K562 (cell line): ENCODE data around the gene FNDC1. TPM values are rescaled to one million over a fixed set of nuclear protein-coding genes. Genes with fewer than 3 reads are reported as not detected.

Source experiments
- ATF4 ChIP-seq: fragments of 450-650 bp; formaldehyde crosslinking; IDR thresholded peaks from 2 replicates; pipeline ENCODE4 v1.4.0; 2022; ENCODE audit warnings: mild to moderate bottlenecking, moderate library complexity
- BCL6 ChIP-seq: fragments of 250-450 bp; sonication (Bioruptor Pico); IDR thresholded peaks from 2 replicates; pipeline ENCODE4 v1.4.0; 2020
- BCOR ChIP-seq: fragments of 450-650 bp; IDR thresholded peaks from 2 replicates; pipeline ENCODE4 v1.6.1; 2016
- BMI1 ChIP-seq: fragments of 150-350 bp; IDR thresholded peaks from 2 replicates; pipeline ENCODE4 v1.6.1; 2014; ENCODE audit warnings: low read length
- CEBPG ChIP-seq, 3 experiments: fragments of 200-800 bp in 1 of 3; sonication (Bioruptor generic) in 1 of 3; sonication (generic) in 1 of 3; formaldehyde crosslinking in 1 of 3; IDR thresholded peaks in 2 of 3; conservative IDR thresholded peaks in 1 of 3; 2 replicates each; pipeline versions ENCODE4 v1.6.1 to v1.8.0; 2016 to 2022; ENCODE audit warnings: missing compliant biosample characterization in 2 of 3, missing genetic modification characterization in 2 of 3, mild to moderate bottlenecking in 1 of 3, missing genetic modification reagents in 1 of 3
- ESRRA ChIP-seq: fragments of 450-650 bp; IDR thresholded peaks from 2 replicates; pipeline ENCODE4 v1.6.1; 2014; ENCODE audit warnings: low read depth, mild to moderate bottlenecking, moderate library complexity, borderline replicate concordance
- GATAD2A ChIP-seq: fragments of 450-650 bp; IDR thresholded peaks from 2 replicates; pipeline ENCODE4 v1.6.1; 2017
- JUNB ChIP-seq: fragments of 450-650 bp; formaldehyde crosslinking; conservative IDR thresholded peaks from 2 replicates; pipeline ENCODE4 v1.4.0; 2020; ENCODE audit warnings: mild to moderate bottlenecking
- PREB ChIP-seq: sonication (generic); formaldehyde crosslinking; IDR thresholded peaks from 2 replicates; pipeline ENCODE4 v1.8.1; 2023; ENCODE audit warnings: mild to moderate bottlenecking, missing genetic modification reagents
- TOE1 ChIP-seq, 2 experiments: fragments of 450-650 bp in 1 of 2; sonication (generic) in 1 of 2; formaldehyde crosslinking in 1 of 2; IDR thresholded peaks; 2 replicates each; pipeline versions ENCODE4 v1.7.1 to v1.8.0; 2016 to 2022; ENCODE audit warnings: borderline replicate concordance in 2 of 2, mild to moderate bottlenecking in 2 of 2, antibody characterized with exemption in 1 of 2, inconsistent platforms in 1 of 2, low read depth in 1 of 2, missing genetic modification reagents in 1 of 2, moderate library complexity in 1 of 2
- ZNF707 ChIP-seq: fragments of 250-450 bp; sonication (Bioruptor Pico); conservative IDR thresholded peaks from 2 replicates; pipeline ENCODE4 v1.8.0; 2022; ENCODE audit warnings: inconsistent platforms, mild to moderate bottlenecking, moderate library complexity
- polyA plus RNA-seq, 8 experiments: library from polyadenylated mRNA; depleted of rRNA in 4 of 8; stranded (reverse) in 5 of 8; unstranded in 3 of 8; fragments of >200 nt; fragmentation: Nextera tagmentation in 2 of 8; fragmentation: Illumina TruSeq in 1 of 8; extraction: Ambion mirVana in 2 of 8; extraction: Trizol in 1 of 8; gene quantifications; 2 replicates each; pipeline versions ENCODE4 v1.2.1 to v1.2.3, GENCODE V29; 2011 to 2014; ENCODE audit warnings: inconsistent platforms in 1 of 8, missing spikeins in 1 of 8
- total RNA-seq, 7 experiments: library from RNA; depleted of rRNA in 6 of 7; stranded (reverse); fragments of >200 nt in 6 of 7; fragmentation: Illumina TruSeq in 2 of 7; extraction: Trizol in 2 of 7; gene quantifications; 2 replicates each; pipeline versions ENCODE4 v1.2.1 to v1.2.3, GENCODE V29; 2011 to 2021; ENCODE audit warnings: low replicate concordance in 1 of 7
- TF ChIP-seq, protein P1 (sequence below), 2 experiments: fragments of 450-650 bp; IDR thresholded peaks; 2 replicates each; pipeline ENCODE4 v1.6.1; 2018; ENCODE audit warnings: mild to moderate bottlenecking in 2 of 2, low read depth in 1 of 2; ENCODE audit not compliant: partially characterized antibody in 2 of 2
- TF ChIP-seq, protein P2 (sequence below): fragments of 450-650 bp; IDR thresholded peaks from 2 replicates; pipeline ENCODE4 v1.6.1; 2017; ENCODE audit warnings: antibody characterized with exemption, mild to moderate bottlenecking
- TF ChIP-seq, protein P3 (sequence below): conservative IDR thresholded peaks from 2 replicates; pipeline ENCODE4 v1.6.1; 2011; ENCODE audit warnings: low read depth, mild to moderate bottlenecking, low read length; ENCODE audit not compliant: control insufficient read depth

Gene FNDC1
- total and polyA plus RNA-seq, 9 of the 15 experiments (the other 6 are each of a cell fraction or from before 2014, with no cell fraction given), result not detected

- TF ChIP-seq, protein P1, sequence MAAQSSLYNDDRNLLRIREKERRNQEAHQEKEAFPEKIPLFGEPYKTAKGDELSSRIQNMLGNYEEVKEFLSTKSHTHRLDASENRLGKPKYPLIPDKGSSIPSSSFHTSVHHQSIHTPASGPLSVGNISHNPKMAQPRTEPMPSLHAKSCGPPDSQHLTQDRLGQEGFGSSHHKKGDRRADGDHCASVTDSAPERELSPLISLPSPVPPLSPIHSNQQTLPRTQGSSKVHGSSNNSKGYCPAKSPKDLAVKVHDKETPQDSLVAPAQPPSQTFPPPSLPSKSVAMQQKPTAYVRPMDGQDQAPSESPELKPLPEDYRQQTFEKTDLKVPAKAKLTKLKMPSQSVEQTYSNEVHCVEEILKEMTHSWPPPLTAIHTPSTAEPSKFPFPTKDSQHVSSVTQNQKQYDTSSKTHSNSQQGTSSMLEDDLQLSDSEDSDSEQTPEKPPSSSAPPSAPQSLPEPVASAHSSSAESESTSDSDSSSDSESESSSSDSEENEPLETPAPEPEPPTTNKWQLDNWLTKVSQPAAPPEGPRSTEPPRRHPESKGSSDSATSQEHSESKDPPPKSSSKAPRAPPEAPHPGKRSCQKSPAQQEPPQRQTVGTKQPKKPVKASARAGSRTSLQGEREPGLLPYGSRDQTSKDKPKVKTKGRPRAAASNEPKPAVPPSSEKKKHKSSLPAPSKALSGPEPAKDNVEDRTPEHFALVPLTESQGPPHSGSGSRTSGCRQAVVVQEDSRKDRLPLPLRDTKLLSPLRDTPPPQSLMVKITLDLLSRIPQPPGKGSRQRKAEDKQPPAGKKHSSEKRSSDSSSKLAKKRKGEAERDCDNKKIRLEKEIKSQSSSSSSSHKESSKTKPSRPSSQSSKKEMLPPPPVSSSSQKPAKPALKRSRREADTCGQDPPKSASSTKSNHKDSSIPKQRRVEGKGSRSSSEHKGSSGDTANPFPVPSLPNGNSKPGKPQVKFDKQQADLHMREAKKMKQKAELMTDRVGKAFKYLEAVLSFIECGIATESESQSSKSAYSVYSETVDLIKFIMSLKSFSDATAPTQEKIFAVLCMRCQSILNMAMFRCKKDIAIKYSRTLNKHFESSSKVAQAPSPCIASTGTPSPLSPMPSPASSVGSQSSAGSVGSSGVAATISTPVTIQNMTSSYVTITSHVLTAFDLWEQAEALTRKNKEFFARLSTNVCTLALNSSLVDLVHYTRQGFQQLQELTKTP (IDR thresholded peaks at IDR 0.05; ENCODE audit: low read depth in 1 of 2, partially characterized antibody in 2 of 2), result no peak
- no peak for TF ChIP-seq GATAD2A
- no peak for TF ChIP-seq BCOR
- TF ChIP-seq ZNF707, result no peak
- TF ChIP-seq PREB (CRISPR knock-in tag), result no peak
- TF ChIP-seq BCL6 (CRISPR knock-in tag), result no peak
- peak; percentile 71 for TF ChIP-seq ESRRA
- TF ChIP-seq, protein P2, sequence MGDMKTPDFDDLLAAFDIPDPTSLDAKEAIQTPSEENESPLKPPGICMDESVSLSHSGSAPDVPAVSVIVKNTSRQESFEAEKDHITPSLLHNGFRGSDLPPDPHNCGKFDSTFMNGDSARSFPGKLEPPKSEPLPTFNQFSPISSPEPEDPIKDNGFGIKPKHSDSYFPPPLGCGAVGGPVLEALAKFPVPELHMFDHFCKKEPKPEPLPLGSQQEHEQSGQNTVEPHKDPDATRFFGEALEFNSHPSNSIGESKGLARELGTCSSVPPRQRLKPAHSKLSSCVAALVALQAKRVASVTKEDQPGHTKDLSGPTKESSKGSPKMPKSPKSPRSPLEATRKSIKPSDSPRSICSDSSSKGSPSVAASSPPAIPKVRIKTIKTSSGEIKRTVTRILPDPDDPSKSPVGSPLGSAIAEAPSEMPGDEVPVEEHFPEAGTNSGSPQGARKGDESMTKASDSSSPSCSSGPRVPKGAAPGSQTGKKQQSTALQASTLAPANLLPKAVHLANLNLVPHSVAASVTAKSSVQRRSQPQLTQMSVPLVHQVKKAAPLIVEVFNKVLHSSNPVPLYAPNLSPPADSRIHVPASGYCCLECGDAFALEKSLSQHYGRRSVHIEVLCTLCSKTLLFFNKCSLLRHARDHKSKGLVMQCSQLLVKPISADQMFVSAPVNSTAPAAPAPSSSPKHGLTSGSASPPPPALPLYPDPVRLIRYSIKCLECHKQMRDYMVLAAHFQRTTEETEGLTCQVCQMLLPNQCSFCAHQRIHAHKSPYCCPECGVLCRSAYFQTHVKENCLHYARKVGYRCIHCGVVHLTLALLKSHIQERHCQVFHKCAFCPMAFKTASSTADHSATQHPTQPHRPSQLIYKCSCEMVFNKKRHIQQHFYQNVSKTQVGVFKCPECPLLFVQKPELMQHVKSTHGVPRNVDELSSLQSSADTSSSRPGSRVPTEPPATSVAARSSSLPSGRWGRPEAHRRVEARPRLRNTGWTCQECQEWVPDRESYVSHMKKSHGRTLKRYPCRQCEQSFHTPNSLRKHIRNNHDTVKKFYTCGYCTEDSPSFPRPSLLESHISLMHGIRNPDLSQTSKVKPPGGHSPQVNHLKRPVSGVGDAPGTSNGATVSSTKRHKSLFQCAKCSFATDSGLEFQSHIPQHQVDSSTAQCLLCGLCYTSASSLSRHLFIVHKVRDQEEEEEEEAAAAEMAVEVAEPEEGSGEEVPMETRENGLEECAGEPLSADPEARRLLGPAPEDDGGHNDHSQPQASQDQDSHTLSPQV, result no peak
- TF ChIP-seq CEBPG (CRISPR knock-in tag; IDR thresholded peaks at IDR 0.05), result no peak
- peak; percentile 35 to 68 for TF ChIP-seq CEBPG (tag; conservative IDR thresholded peaks at IDR 0.05 in 1 of 2, IDR thresholded peaks at IDR 0.05 in 1 of 2)
- no peak for TF ChIP-seq BMI1
- no peak for TF ChIP-seq JUNB (CRISPR knock-in tag)
- TF ChIP-seq, protein P3, sequence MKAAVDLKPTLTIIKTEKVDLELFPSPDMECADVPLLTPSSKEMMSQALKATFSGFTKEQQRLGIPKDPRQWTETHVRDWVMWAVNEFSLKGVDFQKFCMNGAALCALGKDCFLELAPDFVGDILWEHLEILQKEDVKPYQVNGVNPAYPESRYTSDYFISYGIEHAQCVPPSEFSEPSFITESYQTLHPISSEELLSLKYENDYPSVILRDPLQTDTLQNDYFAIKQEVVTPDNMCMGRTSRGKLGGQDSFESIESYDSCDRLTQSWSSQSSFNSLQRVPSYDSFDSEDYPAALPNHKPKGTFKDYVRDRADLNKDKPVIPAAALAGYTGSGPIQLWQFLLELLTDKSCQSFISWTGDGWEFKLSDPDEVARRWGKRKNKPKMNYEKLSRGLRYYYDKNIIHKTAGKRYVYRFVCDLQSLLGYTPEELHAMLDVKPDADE, result no peak
- TF ChIP-seq TOE1 (IDR thresholded peaks at IDR 0.05; ENCODE audit: borderline replicate concordance), result no peak
- TF ChIP-seq TOE1 (CRISPR knock-in tag; IDR thresholded peaks at IDR 0.05; ENCODE audit: borderline replicate concordance, low read depth), result no peak
- TF ChIP-seq ATF4 (CRISPR knock-in tag), result 0 out of 2 replicates have a peak, but pooled peaks have one; percentile 16
Observed at GRCh38 chr6:159126590-159126989, 42.6 kb upstream of the FNDC1 start (continued).
